Heart left ventricle (tissue), 16 donors: ENCODE data around the gene RAB3C. TPM values are rescaled to one million over a fixed set of nuclear protein-coding genes. Genes with fewer than 3 reads are reported as not detected.

ENCODE experiments used
- ATAC-seq, 4 donors: fragments of 200-7000 bp; cut with Tn5 transposase; one replicate each; pipeline ENCODE4 v1.9.1; 2020 to 2022; ENCODE audit warnings: moderate library complexity in 4 of 4, mild to moderate bottlenecking in 3 of 4, moderate number of reproducible peaks in 1 of 4
- DNase-seq, 5 donors: peaks; one replicate each; pipeline ENCODE4 v3.0.0-alpha.2; 2020
- H3K27ac ChIP-seq, 12 donors: fragments of 200-600 bp; sonication (generic) in 4 of 12; one replicate each; pipeline versions ENCODE4 v1.5.0 to v1.8.0; 2016 to 2022; ENCODE audit warnings: mild to moderate bottlenecking in 2 of 12
- H3K27me3 ChIP-seq, 9 donors: fragments of 200-600 bp; sonication (generic) in 2 of 9; one replicate each; pipeline versions ENCODE4 v1.5.1 to v1.8.0; 2016 to 2022; ENCODE audit warnings: mild to moderate bottlenecking in 3 of 9
- H3K36me3 ChIP-seq, 9 donors: fragments of 200-600 bp; sonication (generic) in 2 of 9; one replicate each; pipeline versions ENCODE4 v1.5.0 to v1.8.0; 2018 to 2022; ENCODE audit warnings: mild to moderate bottlenecking in 2 of 9
- H3K4me1 ChIP-seq, 12 donors: fragments of 200-600 bp; sonication (generic) in 4 of 12; one replicate each; pipeline versions ENCODE4 v1.5.0 to v1.8.0; 2016 to 2022; ENCODE audit warnings: mild to moderate bottlenecking in 3 of 12
- H3K4me3 ChIP-seq, 12 donors: fragments of 200-600 bp; sonication (generic) in 4 of 12; one replicate each; pipeline versions ENCODE4 v1.5.0 to v1.8.0; 2017 to 2022; ENCODE audit warnings: mild to moderate bottlenecking in 9 of 12, moderate library complexity in 4 of 12
- H3K9me3 ChIP-seq, 12 donors: fragments of 200-600 bp; sonication (generic) in 4 of 12; one replicate each; pipeline versions ENCODE4 v1.5.0 to v1.8.0; 2016 to 2022; ENCODE audit warnings: mild to moderate bottlenecking in 1 of 12
- POLR2A ChIP-seq, 2 donors: fragments of 450-650 bp; IDR thresholded peaks; one replicate each; pipeline ENCODE4 v1.6.1; 2017; ENCODE audit warnings: antibody characterized with exemption in 2 of 2, mild to moderate bottlenecking in 2 of 2, moderate library complexity in 2 of 2
- WGBS, 4 donors: extraction: QIAGEN DNeasy Blood & Tissue Kit in 2 of 4; methylation state at CpG; one replicate each; pipeline versions ENCODE4 v1.1.5 to v1.1.7; 2013 to 2018; 5-methylcytosine and 5-hydroxymethylcytosine counted together
- intact Hi-C, 10 donors: fragments of 100-400 bp; cut with DNase I; formaldehyde crosslinking; loops; one replicate each; pipeline versions ENCODE4 v1.11.1 to v1.14.2; 2022
- polyA plus RNA-seq, 2 donors: library from polyadenylated mRNA; stranded (reverse); fragments of 200-250 nt; gene quantifications; one replicate each; pipeline ENCODE4 v1.2.3, GENCODE V29; 2013
- total RNA-seq, 9 donors: library from RNA; depleted of rRNA in 2 of 9; stranded (reverse); fragments of >200 nt in 2 of 9; fragmentation: NEBNext Ultra II Directional in 3 of 9; extraction: Animal tissue kit (Norgen Biotek cat#: 25700) in 3 of 9; gene quantifications; one replicate each; pipeline versions ENCODE4 v1.1.0 to v1.2.4, GENCODE V29; 2016 to 2023
- TF ChIP-seq, protein P1 (sequence below), 12 donors: fragments of 200-600 bp; sonication (generic) in 4 of 12; IDR thresholded peaks; one replicate each; pipeline versions ENCODE4 v1.5.0 to v1.8.0; 2018 to 2022; ENCODE audit warnings: antibody characterized with exemption in 12 of 12, mild to moderate bottlenecking in 5 of 12
- donor health status: ischemic (EF 13 %, LVEDD 7.1; RV severe dilation, severe dysfunction).
- donor health status: healthy with polysubstance abuse.
- donor health status: DM: no; HTN: yes; CAD: no.
- donor health status: DM: no; HTN: no; CAD: no.
- donor health status: ischemic (EF 25% LVEDD 6.9; RV normal size, moderate dysfunction).
- donor health status: ischemic (EF 25% LVEDD 5.7; RV mildly dilated, moderate dysfunction).
- donor health status: healthy.
- donor health status: DM: yes; HTN: yes; CAD: no.
- donor health status: ischemic (EF 35%, LVEDD 5.7; RV mildly dilated, moderate dysfunction).
- donor health status: nonischemic (EF 11% LVEDD 7.7; RV severe dilation, severe dysfunction).
- donor health status: DM: yes; HTN: yes; CAD: no.
- donor health status: PGD.
- donor health status: ischemic (EF 29% LVEDD 5.4; RV normal size, mild dysfunction).
- donor health status: nonischemic (EF 23%, LVEDD 6.1; RV moderate dilation, normal function).

RAB3C gene
- total and polyA plus RNA-seq, 11 donors, result 0.04 to 3.8 (median 0.57) TPM; not detected in 2

DNA sequence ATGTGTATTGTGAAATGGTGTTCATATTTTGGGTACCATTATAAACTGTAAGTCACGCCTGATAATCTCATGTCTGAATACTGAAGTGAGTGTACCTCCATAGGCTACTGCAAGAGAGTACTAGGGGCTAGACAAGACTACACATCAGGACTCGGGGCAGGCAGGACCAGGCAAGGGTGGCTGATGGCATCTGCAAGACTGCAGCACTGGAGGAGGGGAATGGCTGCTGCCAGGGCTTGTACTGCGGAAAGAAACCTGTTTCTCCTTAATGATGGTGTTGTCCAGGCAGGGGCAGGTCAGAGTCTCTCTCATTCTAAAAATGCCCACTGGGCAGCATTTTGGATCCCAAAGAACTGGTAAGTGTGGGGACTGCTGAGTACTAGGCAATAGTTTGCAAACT is 172.5 kb downstream of the RAB3C start:
- no peaks in the 10 kb centered on the region for H3K36me3 ChIP-seq
- intact Hi-C loops, result no loop called here
- DNase-seq, result no peak
- 76 to 90% (median 87%) methylated on average over 3 of the region's 3 CpGs for WGBS, 4 donors
- ATAC-seq, result no peak
- no peak overlapping the region for H3K27ac ChIP-seq
- H3K4me1 ChIP-seq, result peaks cover 0 to 18% (median 6%) of the 10 kb centered on the region in 12 donors
- TF ChIP-seq, protein P1, sequence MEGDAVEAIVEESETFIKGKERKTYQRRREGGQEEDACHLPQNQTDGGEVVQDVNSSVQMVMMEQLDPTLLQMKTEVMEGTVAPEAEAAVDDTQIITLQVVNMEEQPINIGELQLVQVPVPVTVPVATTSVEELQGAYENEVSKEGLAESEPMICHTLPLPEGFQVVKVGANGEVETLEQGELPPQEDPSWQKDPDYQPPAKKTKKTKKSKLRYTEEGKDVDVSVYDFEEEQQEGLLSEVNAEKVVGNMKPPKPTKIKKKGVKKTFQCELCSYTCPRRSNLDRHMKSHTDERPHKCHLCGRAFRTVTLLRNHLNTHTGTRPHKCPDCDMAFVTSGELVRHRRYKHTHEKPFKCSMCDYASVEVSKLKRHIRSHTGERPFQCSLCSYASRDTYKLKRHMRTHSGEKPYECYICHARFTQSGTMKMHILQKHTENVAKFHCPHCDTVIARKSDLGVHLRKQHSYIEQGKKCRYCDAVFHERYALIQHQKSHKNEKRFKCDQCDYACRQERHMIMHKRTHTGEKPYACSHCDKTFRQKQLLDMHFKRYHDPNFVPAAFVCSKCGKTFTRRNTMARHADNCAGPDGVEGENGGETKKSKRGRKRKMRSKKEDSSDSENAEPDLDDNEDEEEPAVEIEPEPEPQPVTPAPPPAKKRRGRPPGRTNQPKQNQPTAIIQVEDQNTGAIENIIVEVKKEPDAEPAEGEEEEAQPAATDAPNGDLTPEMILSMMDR (IDR thresholded peaks at IDR 0.05), result no peak
- no peak for TF ChIP-seq POLR2A (IDR thresholded peaks at IDR 0.05)
- no peaks in the 10 kb centered on the region for H3K9me3 ChIP-seq
- no peaks in the 10 kb centered on the region for H3K27me3 ChIP-seq
- H3K4me3 ChIP-seq, result no peak overlapping the region

DNA sequence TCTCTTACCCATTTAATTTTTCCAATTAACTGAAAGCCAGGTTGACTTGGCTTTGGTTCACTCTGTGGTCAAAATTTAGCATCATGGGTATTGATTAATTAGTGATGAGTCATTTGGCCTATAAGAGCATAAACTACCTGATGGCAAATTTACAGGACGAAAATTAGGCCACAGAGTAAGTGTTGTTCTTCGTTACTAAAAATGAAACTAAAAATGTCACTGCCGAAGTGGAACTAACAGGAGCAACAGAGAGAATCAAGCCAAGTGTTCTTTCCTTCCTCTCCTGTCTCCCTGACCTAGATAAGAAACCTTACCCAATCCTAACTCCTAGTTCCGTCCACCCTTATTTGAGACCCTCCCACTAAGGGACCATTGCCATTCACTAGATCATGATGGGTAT is 176.9 kb downstream of the RAB3C start:
- no peak for TF ChIP-seq POLR2A (IDR thresholded peaks at IDR 0.05)
- TF ChIP-seq, protein P1 (IDR thresholded peaks at IDR 0.05), result no peak
- Histone ChIP-seq H3K4me3 (peak overlapping the region in 9 of 12 donors; percentile 16 to 51 (median 35)), H3K4me1 (peaks cover 0 to 17% (median 6%) of the 10 kb centered on the region in 12 donors), H3K9me3 (no peaks in the 10 kb centered on the region), H3K27ac (peak overlapping the region in 2 of 12 donors; percentile 3 to 36), H3K36me3 (no peaks in the 10 kb centered on the region), H3K27me3 (no peaks in the 10 kb centered on the region)
- DNase-seq (no peak), ATAC-seq (peak; percentile 58 to 66 (median 64))
- 4 to 39% (median 10%) methylated on average over 4 of the region's 4 CpGs for WGBS, 4 donors
- intact Hi-C loops, result no loop called here

DNA sequence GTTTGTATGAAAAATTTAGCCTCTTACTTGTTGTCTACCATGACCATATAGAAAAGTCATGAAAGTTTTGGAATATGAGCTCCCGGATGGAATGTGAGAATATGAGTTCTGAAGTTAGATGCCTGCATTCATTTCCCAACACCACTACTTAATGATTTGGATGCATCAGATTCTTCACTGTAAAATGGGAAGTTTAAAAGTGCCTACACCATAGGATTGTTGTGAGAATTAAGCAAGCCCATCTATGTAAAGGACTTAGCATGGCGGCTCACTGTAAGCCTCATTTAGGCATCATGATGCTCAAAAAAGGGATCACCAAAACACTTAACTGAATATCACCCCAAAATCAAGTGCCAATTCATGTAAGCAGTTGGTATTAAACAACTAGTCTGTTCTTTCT is 177.3 kb downstream of the RAB3C start:
- ATAC-seq (no peak), DNase-seq (no peak)
- intact Hi-C loops, result no loop called here
- Histone ChIP-seq H3K36me3 (no peaks in the 10 kb centered on the region), H3K27ac (no peak overlapping the region), H3K4me1 (peaks cover 0 to 17% (median 6%) of the 10 kb centered on the region in 12 donors), H3K9me3 (no peaks in the 10 kb centered on the region), H3K4me3 (peak overlapping the region in 8 of 12 donors; percentile 26 to 51 (median 36)), H3K27me3 (no peaks in the 10 kb centered on the region)
- WGBS, 4 donors, result 84 to 93% (median 89%) methylated on average over 2 of the region's 2 CpGs
- TF ChIP-seq, protein P1 (IDR thresholded peaks at IDR 0.05), result no peak
- TF ChIP-seq POLR2A (IDR thresholded peaks at IDR 0.05), result no peak

DNA sequence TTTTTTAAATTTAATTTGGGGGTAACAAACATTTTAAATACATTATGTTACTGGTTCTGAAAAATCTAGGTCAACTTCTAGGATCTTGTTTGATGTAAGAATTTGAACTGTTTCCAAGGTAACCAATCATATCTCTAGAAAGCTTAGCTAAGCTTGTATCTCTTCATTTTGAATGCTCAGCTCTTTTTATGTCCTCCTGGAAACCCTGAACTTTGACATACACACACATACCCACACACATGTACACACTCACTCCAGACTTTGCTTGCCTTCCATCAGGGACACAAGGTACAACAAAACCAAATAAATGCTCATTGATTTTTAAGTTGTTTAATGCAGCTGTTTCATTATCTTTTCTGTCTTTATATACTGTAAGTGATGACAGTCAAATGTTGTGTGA is 178.5 kb downstream of the RAB3C start:
- intact Hi-C loops, result no loop called here
- H3K4me3 ChIP-seq, result no peak overlapping the region
- no peaks in the 10 kb centered on the region for H3K9me3 ChIP-seq
- H3K27me3 ChIP-seq, result no peaks in the 10 kb centered on the region
- DNase-seq, result no peak
- peaks cover 0 to 17% (median 6%) of the 10 kb centered on the region in 12 donors for H3K4me1 ChIP-seq
- no peak overlapping the region for H3K27ac ChIP-seq
- ATAC-seq, result no peak
- TF ChIP-seq POLR2A (IDR thresholded peaks at IDR 0.05), result no peak
- TF ChIP-seq, protein P1 (IDR thresholded peaks at IDR 0.05), result no peak
- H3K36me3 ChIP-seq, result no peaks in the 10 kb centered on the region
